Neural crest cell (in vitro differentiated cells): ENCODE measurements around the gene NTPCR. TPM values are rescaled to one million over a fixed set of nuclear protein-coding genes. Genes with fewer than 3 reads are reported as not detected.

Experiments
- DNase-seq: peaks from one replicate; pipeline ENCODE4 v3.0.0; 2021; ENCODE audit warnings: low read depth, mixed read lengths, low spot score
- H3K27ac Mint-ChIP-seq: one replicate; pipeline ENCODE4 v1.8.0; 2021; ENCODE audit warnings: mild to moderate bottlenecking, mixed read lengths; ENCODE audit not compliant: unreplicated experiment
- H3K27me3 Mint-ChIP-seq: 2 replicates; pipeline ENCODE4 v1.8.0; 2021; ENCODE audit warnings: low read depth, mild to moderate bottlenecking, mixed read lengths
- H3K36me3 Mint-ChIP-seq: 2 replicates; pipeline ENCODE4 v1.8.0; 2021; ENCODE audit warnings: low read depth, mild to moderate bottlenecking, mixed read lengths
- H3K4me1 Mint-ChIP-seq: 2 replicates; pipeline ENCODE4 v1.8.0; 2021; ENCODE audit warnings: mixed read lengths
- H3K4me3 Mint-ChIP-seq: one replicate; pipeline ENCODE4 v1.8.0; 2021; ENCODE audit warnings: mild to moderate bottlenecking, mixed read lengths
- H3K9me3 Mint-ChIP-seq: 2 replicates; pipeline ENCODE4 v1.8.0; 2021; ENCODE audit warnings: mixed read lengths
- long read RNA-seq: library from polyadenylated mRNA; unstranded; transcript quantifications from one replicate; pipeline ENCODE4 v2.0.0, GENCODE V29; 2020
- total RNA-seq: library from RNA; stranded (reverse); gene quantifications from 2 replicates; pipeline ENCODE4 v1.2.1, GENCODE V29; 2021
- TF ChIP-seq, protein P1 (sequence below): fragments of 200-600 bp; sonication (generic); conservative IDR thresholded peaks from 2 replicates; pipeline ENCODE4 v1.5.0; 2021; ENCODE audit warnings: antibody characterized with exemption, mild to moderate bottlenecking

Gene NTPCR, protein sequence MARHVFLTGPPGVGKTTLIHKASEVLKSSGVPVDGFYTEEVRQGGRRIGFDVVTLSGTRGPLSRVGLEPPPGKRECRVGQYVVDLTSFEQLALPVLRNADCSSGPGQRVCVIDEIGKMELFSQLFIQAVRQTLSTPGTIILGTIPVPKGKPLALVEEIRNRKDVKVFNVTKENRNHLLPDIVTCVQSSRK
- total RNA-seq = 55.5 and 60.0 TPM in 2 replicates
- long read RNA-seq, full-length matches to known transcripts = 40 of 44 reads
- long read RNA-seq, partial matches to known transcripts = 0 of 44 reads
- long read RNA-seq, other reads (novel, unspliced or antisense) = 4 of 44 reads

DNA sequence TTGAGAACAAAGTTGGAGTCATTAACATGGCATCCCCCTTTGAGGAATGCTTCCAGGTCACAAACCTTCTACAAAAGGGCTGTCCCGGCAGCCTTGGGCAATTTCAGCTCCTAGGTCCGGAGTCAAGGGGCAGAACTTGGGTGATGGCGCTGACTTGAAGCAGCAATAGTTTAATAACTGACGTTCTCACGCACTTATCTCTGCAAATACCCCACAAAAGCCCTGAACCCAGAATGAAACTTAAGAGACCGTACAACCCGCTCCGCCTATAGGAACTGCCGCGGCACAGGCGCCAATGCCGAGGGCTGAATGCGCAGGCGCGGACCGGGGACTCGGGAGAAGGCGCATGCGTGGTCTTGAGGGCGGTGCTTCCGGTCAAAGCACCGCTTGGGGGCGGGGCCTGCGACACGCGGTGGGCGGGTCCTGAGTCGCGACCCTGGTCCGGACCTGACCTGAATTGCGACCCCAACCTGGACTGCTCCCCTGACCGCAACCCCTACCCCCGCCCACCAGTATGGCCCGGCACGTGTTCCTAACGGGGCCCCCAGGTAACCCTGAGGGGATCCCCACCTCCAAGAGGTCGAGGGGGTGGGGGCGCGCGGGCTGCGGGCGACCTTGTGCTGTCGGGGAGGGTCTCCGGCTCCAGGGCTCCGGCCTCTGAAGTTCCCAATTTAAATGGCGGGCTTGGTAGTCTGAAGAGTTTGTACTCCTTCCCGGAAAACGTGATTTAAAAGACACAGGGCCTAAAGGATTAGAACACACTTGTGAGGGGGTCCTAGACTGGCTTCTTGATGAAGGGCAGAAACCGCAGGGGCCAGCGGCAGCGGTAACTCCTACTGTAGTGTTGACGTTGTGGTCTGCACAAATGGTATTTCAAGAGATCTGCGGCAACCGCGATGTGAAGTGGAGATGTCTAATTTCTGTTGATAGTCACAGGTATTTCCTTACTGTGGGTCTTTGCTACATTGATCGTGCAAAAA, at the start of gene NTPCR:
Gene NTPCR (plus strand): TSS at position 415 of the 980 bp plus-strand sequence. CDS start 100 bp downstream, at position 515.
- H3K36me3 Mint-ChIP-seq = peaks cover 4% of the 10 kb centered on the region
- H3K9me3 Mint-ChIP-seq = no peaks in the 10 kb centered on the region
- H3K4me1 Mint-ChIP-seq = peaks cover 42% of the 10 kb centered on the region
- peak within 1 kb of the TSS; percentile 97 for H3K27ac Mint-ChIP-seq
- H3K4me3 Mint-ChIP-seq = peak within 1 kb of the TSS; percentile 97
- TF ChIP-seq, protein P1, sequence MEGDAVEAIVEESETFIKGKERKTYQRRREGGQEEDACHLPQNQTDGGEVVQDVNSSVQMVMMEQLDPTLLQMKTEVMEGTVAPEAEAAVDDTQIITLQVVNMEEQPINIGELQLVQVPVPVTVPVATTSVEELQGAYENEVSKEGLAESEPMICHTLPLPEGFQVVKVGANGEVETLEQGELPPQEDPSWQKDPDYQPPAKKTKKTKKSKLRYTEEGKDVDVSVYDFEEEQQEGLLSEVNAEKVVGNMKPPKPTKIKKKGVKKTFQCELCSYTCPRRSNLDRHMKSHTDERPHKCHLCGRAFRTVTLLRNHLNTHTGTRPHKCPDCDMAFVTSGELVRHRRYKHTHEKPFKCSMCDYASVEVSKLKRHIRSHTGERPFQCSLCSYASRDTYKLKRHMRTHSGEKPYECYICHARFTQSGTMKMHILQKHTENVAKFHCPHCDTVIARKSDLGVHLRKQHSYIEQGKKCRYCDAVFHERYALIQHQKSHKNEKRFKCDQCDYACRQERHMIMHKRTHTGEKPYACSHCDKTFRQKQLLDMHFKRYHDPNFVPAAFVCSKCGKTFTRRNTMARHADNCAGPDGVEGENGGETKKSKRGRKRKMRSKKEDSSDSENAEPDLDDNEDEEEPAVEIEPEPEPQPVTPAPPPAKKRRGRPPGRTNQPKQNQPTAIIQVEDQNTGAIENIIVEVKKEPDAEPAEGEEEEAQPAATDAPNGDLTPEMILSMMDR = no peak
- DNase-seq = peak; percentile 99
- H3K27me3 Mint-ChIP-seq = no peaks in the 10 kb centered on the region

DNA sequence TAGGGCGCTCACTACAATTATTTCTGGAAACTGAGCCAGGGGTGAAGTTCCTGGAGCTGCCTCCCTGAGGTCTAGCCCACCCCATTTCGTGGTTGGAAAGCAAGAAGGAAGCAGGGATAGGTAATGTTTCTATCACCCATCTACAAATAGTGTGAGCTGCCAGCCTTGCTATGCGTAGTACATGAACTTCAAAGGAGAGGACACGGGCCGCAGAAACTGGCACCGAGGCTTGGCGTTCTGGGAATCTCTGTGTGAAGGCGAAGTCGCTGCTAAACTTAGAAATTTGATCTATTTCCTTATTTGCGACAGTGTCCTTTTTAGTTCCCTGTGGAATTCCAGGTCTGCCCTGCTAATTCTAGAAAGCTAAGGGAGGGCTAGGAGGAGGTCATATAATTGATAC, 49.6 kb upstream of the NTPCR start:
- H3K36me3 Mint-ChIP-seq = no peaks in the 10 kb centered on the region
- TF ChIP-seq, protein P1 = no peak
- no peak overlapping the region for H3K27ac Mint-ChIP-seq
- no peaks in the 10 kb centered on the region for H3K9me3 Mint-ChIP-seq
- no peak overlapping the region for H3K4me3 Mint-ChIP-seq
- no peaks in the 10 kb centered on the region for H3K27me3 Mint-ChIP-seq
- no peak for DNase-seq
- H3K4me1 Mint-ChIP-seq = no peaks in the 10 kb centered on the region

DNA sequence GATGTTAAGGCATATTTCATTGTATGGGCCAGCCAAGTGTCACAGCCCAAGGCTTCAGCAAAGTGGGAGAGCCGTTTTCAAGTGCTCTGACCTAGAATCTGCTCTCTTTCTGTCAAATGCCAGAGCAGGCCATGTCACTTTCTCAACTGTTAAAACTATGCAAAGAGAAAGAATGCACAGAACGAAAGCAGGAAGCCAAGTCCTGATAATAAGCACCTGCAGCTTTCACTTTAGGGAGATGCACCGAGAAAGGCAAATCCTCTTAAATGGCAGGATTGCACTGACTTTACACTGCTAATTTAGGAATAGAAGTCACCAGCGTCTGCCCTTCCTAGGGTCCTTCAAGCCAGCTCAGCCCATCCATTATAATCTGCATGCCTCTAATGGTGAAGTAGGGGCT, 49.2 kb upstream of the NTPCR start:
- no peak overlapping the region for H3K4me3 Mint-ChIP-seq
- no peak for DNase-seq
- no peaks in the 10 kb centered on the region for H3K4me1 Mint-ChIP-seq
- H3K27me3 Mint-ChIP-seq = no peaks in the 10 kb centered on the region
- no peak overlapping the region for H3K27ac Mint-ChIP-seq
- no peaks in the 10 kb centered on the region for H3K36me3 Mint-ChIP-seq
- H3K9me3 Mint-ChIP-seq = no peaks in the 10 kb centered on the region
- TF ChIP-seq, protein P1 = no peak

DNA sequence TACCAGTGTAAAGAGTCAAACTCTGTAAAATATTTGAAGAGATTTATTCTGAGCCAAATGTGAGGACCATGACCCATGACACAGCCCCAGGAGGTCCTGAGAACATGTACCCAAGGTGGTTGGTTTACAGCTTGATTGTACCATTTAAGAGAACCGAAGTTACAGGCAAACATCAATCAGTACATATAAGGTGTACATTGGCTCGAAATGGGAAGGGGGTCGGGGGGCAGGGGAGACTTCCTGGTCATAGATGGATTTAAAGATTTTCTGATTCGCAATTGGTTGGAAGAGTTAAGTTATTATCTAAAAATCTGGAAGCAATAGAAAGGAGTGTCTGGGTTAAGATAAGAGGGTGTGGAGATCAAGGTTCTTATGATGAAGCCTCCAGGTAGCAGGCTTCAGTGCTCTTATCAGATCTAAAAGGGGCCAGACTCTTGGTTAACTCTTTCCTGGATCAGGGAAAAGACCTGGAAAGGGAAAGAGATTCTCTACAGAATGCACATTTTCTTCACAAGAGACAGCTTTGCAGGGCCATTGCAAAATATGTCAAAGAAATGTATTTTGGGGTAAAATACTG, 47.5 kb upstream of the NTPCR start:
- no peaks in the 10 kb centered on the region for H3K4me1 Mint-ChIP-seq
- no peak overlapping the region for H3K4me3 Mint-ChIP-seq
- H3K27me3 Mint-ChIP-seq = no peaks in the 10 kb centered on the region
- H3K9me3 Mint-ChIP-seq = no peaks in the 10 kb centered on the region
- no peak for DNase-seq
- TF ChIP-seq, protein P1 = no peak
- H3K27ac Mint-ChIP-seq = no peak overlapping the region
- no peaks in the 10 kb centered on the region for H3K36me3 Mint-ChIP-seq

DNA sequence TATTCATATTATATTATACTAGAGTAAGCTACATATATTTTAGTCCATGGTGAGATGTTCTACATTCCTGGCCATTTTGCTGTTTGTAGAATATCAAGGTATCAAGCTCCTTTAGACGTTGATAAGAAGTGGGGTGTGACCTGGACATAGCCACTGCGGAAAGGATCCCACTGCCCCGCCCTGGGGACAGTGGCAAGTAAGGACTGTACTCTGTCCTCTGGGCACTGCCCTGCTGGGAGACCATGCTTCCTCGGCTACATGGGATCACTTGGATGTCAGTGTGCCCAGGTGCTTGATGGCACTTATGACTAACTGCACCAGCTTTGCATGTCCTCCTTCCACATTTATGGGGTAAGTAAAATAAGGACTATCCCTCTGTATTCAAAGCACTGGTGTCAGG, 46.3 kb upstream of the NTPCR start:
- Mint-ChIP-seq H3K4me1 (no peaks in the 10 kb centered on the region), H3K9me3 (no peaks in the 10 kb centered on the region), H3K4me3 (no peak overlapping the region), H3K27ac (no peak overlapping the region), H3K27me3 (no peaks in the 10 kb centered on the region), H3K36me3 (no peaks in the 10 kb centered on the region)
- TF ChIP-seq, protein P1 = no peak
- no peak for DNase-seq
